Testis (tissue), 2 donors: ENCODE results near the gene SAMD4A.

Experiments
- CTCF ChIP-seq, 3 experiments: fragments of 450-650 bp in 2 of 3; fragments of 200-600 bp in 1 of 3; sonication (generic) in 1 of 3; IDR thresholded peaks; one replicate each; pipeline ENCODE4 v1.5.1; 2016 to 2019; ENCODE audit warnings: antibody characterized with exemption in 3 of 3, mild to moderate bottlenecking in 2 of 3, moderate library complexity in 1 of 3
- POLR2A ChIP-seq: fragments of 450-650 bp; IDR thresholded peaks from one replicate; pipeline ENCODE4 v1.6.1; 2017; ENCODE audit warnings: antibody characterized with exemption, mild to moderate bottlenecking, moderate library complexity

GRCh38 chr14:54623279-54624004 lies 56.5 kb downstream of the SAMD4A start:
- TF ChIP-seq CTCF (IDR thresholded peaks at IDR 0.05) (no peak), POLR2A (no peak)
